Epithelial cell of esophagus (primary cell): ENCODE data around the gene RUSC2.

Source experiments
- DNase-seq: peaks from one replicate; pipeline ENCODE4 v3.0.0; 2010; ENCODE audit warnings: low read depth
- H3K4me3 ChIP-seq: 2 replicates; pipeline ENCODE4 v1.5.1; 2011; ENCODE audit warnings: mild to moderate bottlenecking, low read length, control low read depth
- CTCF ChIP-seq: IDR thresholded peaks from 2 replicates; pipeline ENCODE4 v1.5.1; 2011; ENCODE audit warnings: low read depth, mild to moderate bottlenecking, low read length, control low read depth, inconsistent platforms; ENCODE audit not compliant: insufficient read depth; ENCODE audit errors: missing control alignments

RUSC2 gene

DNA sequence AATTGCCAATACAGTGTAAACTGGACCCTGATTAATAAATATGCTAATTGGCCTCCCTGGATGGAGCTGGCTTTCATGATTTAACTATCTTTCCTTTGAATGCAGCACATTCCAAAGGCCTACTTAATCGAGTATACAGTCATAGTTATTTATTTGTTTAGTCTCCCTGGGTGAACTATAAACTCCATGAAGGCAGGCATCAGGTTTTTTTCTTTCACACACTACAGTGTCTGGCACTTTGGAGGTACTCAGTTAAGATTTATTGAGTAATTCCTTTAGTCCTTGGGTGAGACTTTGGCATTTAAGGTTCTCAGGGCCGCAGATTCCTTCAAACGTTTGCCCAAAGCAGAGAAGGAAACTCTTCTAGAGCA is 20.5 kb downstream of the RUSC2 start:
- DNase-seq: no peak
- no peak overlapping the region for H3K4me3 ChIP-seq
- no peak for TF ChIP-seq CTCF

DNA sequence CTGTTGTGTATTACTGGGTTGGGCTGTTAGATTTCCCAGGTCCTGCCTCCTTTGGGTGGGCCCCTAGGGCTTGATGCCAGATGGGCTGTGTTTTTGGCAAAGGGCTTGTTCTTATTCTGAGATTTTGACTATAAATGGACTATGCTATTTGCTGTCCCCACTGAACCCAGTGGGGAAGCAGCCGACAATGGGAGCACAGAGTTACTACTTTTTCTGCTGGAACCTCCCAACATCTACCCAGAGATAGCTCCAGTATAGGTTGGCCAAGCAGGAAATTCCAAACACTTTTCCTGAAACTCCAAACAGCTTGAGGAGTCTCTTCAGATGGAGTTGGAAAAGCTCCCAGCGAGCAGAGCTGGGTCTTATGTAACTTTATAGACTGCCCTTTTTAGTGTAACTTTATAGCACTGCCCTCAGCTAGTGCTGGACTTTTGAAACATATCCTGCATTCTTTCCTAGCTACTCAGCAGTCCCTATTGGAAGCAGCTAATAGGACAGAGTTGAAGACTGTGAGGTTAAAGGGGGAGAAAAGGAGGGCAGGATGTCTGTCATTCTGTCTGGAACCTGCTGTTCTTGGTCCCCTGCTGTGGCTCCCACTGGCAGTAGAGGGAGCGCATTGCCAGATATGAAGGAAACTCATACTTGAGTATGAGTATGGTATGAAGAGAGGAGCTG is 21.0 kb downstream of the RUSC2 start:
- DNase-seq: peak; percentile 61

GRCh38 chr9:35511453-35511852 is 21.5 kb downstream of the RUSC2 start:
- no peak for DNase-seq
- no peak for TF ChIP-seq CTCF
- H3K4me3 ChIP-seq: no peak overlapping the region

More for the DNA sequence above, 21.0 kb downstream of the RUSC2 start:
- TF ChIP-seq CTCF: peak; percentile 40
- no peak overlapping the region for H3K4me3 ChIP-seq

DNA sequence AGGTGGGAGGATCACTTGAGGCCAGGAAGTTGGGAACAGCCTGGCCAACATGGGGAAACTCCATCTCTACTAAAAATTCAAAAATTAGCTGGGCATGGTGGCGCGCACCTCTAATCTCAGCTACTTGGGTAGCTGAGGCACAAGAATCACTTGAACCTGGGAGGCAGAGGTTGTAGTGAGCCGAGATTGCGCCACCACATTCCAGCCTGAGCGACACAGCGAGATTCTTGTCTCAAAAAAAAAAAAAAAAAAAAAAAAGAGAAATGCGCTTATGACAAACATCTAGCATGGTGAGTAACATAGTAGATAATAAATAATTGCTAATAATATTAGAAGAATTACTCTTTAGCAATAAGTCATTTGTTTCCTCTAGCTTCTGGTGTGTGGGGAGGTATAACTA is 25.9 kb downstream of the RUSC2 start:
- TF ChIP-seq CTCF: no peak
- peak; percentile 50 for DNase-seq

DNA sequence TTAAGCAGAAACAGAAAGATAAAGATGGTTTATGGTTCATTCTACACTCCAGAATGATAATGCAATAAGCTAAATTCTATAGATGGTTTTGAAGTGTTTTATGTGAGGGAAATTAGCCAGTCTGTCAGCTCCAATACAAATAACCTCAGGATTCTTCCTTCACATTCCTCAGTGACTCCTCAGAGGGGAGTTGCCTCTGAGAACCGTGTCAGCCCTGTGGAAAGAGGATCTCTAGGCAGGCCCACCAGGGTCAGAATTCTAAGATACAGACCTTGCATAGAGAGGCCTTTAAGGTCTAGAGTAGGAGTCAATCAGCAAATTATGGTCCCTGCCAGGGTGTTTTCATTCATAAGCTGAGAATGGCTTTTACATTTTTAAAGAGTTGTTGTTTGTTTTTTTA is 26.6 kb downstream of the RUSC2 start:
- DNase-seq: peak; percentile 74
- no peak overlapping the region for H3K4me3 ChIP-seq
- no peak for TF ChIP-seq CTCF

More for the DNA sequence above, 25.9 kb downstream of the RUSC2 start:
- H3K4me3 ChIP-seq: no peak overlapping the region

- TF ChIP-seq CTCF: no peak
- H3K4me3 ChIP-seq: no peak overlapping the region
Measured at GRCh38 chr9:35517131-35517530, 27.2 kb downstream of the RUSC2 start.

More at GRCh38 chr9:35517131-35517530, 27.2 kb downstream of the RUSC2 start:
- no peak for DNase-seq
